ENCODE data around the gene ANKDD1A. TPM values are rescaled to one million over a fixed set of nuclear protein-coding genes. Genes with fewer than 3 reads are reported as not detected.

Gene ANKDD1A
- total RNA-seq, 4 donors from 2014 or later: 5.9 to 18.5 (median 7.5) TPM

GRCh38 chr15:64993290-64993689, 81.6 kb downstream of the ANKDD1A start:
- no peak for TF ChIP-seq CTCF (IDR thresholded peaks at IDR 0.05)
- ATAC-seq (ENCODE audit: low FRiP score) (no peak), DNase-seq (ENCODE audit: low spot score) (no peak)

GRCh38 chr15:64997066-64997465, 85.4 kb downstream of the ANKDD1A start:
- ATAC-seq (ENCODE audit: low FRiP score) (no peak), DNase-seq (ENCODE audit: low spot score) (no peak)
- TF ChIP-seq CTCF (IDR thresholded peaks at IDR 0.05): no peak

GRCh38 chr15:64997745-64998375, 86.2 kb downstream of the ANKDD1A start:
- ATAC-seq (ENCODE audit: low FRiP score) (no peak), DNase-seq (ENCODE audit: low spot score) (no peak)
- TF ChIP-seq CTCF (IDR thresholded peaks at IDR 0.05): no peak

GRCh38 chr15:65004993-65005392, 93.3 kb downstream of the ANKDD1A start:
- no peak for ATAC-seq (ENCODE audit: low FRiP score)
- DNase-seq (ENCODE audit: low spot score): no peak
- no peak for TF ChIP-seq CTCF (IDR thresholded peaks at IDR 0.05)

- DNase-seq (ENCODE audit: low spot score): no peak
- ATAC-seq (ENCODE audit: low FRiP score): no peak
- TF ChIP-seq CTCF (IDR thresholded peaks at IDR 0.05): no peak
Measured at GRCh38 chr15:65006876-65007275, 95.2 kb downstream of the ANKDD1A start.

Other genes starting within 250 kb of the ANKDD1A start
- 1 to 10 TPM; 1.4 to 3.1 (median 2.8) TPM for gene RBPMS2, start 136.3 kb upstream of the ANKDD1A start, total RNA-seq
- 1 to 10 TPM in 2 of 4 donors, under 1 TPM in 1, not detected in 1; 0.63 to 1.4 (median 1.0) TPM for gene PIF1, start 86.3 kb upstream of the ANKDD1A start, total RNA-seq
- gene PLEKHO2, start 70.0 kb upstream of the ANKDD1A start, total RNA-seq: 10 to 100 TPM; 53.0 to 86.6 (median 58.4) TPM
- 10 to 100 TPM; 72.9 to 93.9 (median 84.7) TPM for gene SPG21, start 78.0 kb downstream of the ANKDD1A start, total RNA-seq
- 10 to 100 TPM; 16.8 to 25.2 (median 22.4) TPM for gene MTFMT, start 117.7 kb downstream of the ANKDD1A start, total RNA-seq
- not detected for gene SLC51B, start 133.5 kb downstream of the ANKDD1A start, total RNA-seq
- 10 to 100 TPM in 1 of 4 donors, 1 to 10 TPM in 3; 4.6 to 50.0 (median 7.6) TPM for gene RASL12, start 156.1 kb downstream of the ANKDD1A start, total RNA-seq
- not detected for gene KBTBD13, start 164.8 kb downstream of the ANKDD1A start, total RNA-seq
- gene UBAP1L, start 203.3 kb downstream of the ANKDD1A start, total RNA-seq: 1 to 10 TPM; 2.9 to 5.6 (median 4.6) TPM
- 10 to 100 TPM; 14.8 to 20.3 (median 17.3) TPM for gene PDCD7, start 221.9 kb downstream of the ANKDD1A start, total RNA-seq